OCI-LY3 (cell line): ENCODE measurements around the gene GALNT2.

Experiments
- CTCF ChIP-seq: fragments of 200-600, 300-600 bp; sonication (generic); IDR thresholded peaks from 2 replicates; pipeline ENCODE4 v1.5.1; 2014; ENCODE audit warnings: antibody characterized with exemption, low read length, low read depth
- EZH2phosphoT487 ChIP-seq: fragments of 200-600 bp; shearing (Covaris generic); IDR thresholded peaks from 2 replicates; pipeline ENCODE4 v1.6.1; 2018; ENCODE audit warnings: antibody characterized with exemption, mixed run types, low read depth

- TF ChIP-seq CTCF (no peak), EZH2phosphoT487 (no peak)
Measured at GRCh38 chr1:230226814-230227213, 159.8 kb downstream of the GALNT2 start.
